HepG2 (cell line): ENCODE measurements around the gene COL4A6. TPM values are rescaled to one million over a fixed set of nuclear protein-coding genes. Genes with fewer than 3 reads are reported as not detected.

ENCODE experiments used
- ARNT ChIP-seq: fragments of 450-650 bp; IDR thresholded peaks from 2 replicates; pipeline ENCODE4 v1.6.1; 2017
- ATF6 ChIP-seq: sonication (generic); formaldehyde crosslinking; conservative IDR thresholded peaks from 2 replicates; pipeline ENCODE4 v1.4.0; 2020; ENCODE audit warnings: missing genetic modification reagents
- ESRRA ChIP-seq: sonication (generic); formaldehyde crosslinking; IDR thresholded peaks from 2 replicates; pipeline ENCODE4 v1.5.1; 2020; ENCODE audit warnings: mild to moderate bottlenecking, low read depth, missing genetic modification reagents
- HOXA9 ChIP-seq: sonication (generic); formaldehyde crosslinking; IDR thresholded peaks from 2 replicates; pipeline ENCODE4 v1.8.1; 2022; ENCODE audit warnings: missing genetic modification reagents, mild to moderate bottlenecking, moderate library complexity, borderline replicate concordance
- NFE2L1 ChIP-seq: sonication (generic); formaldehyde crosslinking; IDR thresholded peaks from 2 replicates; pipeline ENCODE4 v1.4.0; 2020; ENCODE audit warnings: missing genetic modification reagents, mild to moderate bottlenecking, borderline replicate concordance
- PATZ1 ChIP-seq: sonication (generic); formaldehyde crosslinking; IDR thresholded peaks from 2 replicates; pipeline ENCODE4 v1.4.0; 2020; ENCODE audit warnings: missing genetic modification reagents
- POGZ ChIP-seq: sonication (generic); formaldehyde crosslinking; IDR thresholded peaks from 2 replicates; pipeline ENCODE4 v1.4.0; 2020; ENCODE audit warnings: mild to moderate bottlenecking, missing genetic modification reagents
- SNRNP70 ChIP-seq: fragments of 200-400 bp; formaldehyde crosslinking; IDR thresholded peaks from 2 replicates; pipeline ENCODE4 v1.6.1; 2017; ENCODE audit warnings: mild to moderate bottlenecking, low read depth, low read length, moderate library complexity
- SOX13 ChIP-seq, 3 experiments: fragments of 450-650 bp in 1 of 3; sonication (generic) in 1 of 3; formaldehyde crosslinking in 1 of 3; IDR thresholded peaks in 2 of 3; conservative IDR thresholded peaks in 1 of 3; 2 replicates each; pipeline versions ENCODE4 v1.5.0 to v1.6.1; 2016 to 2020; ENCODE audit warnings: antibody characterized with exemption in 1 of 3, mild to moderate bottlenecking in 1 of 3, missing compliant biosample characterization in 1 of 3, missing genetic modification reagents in 1 of 3, moderate library complexity in 1 of 3
- SP4 ChIP-seq: sonication (generic); formaldehyde crosslinking; IDR thresholded peaks from 2 replicates; pipeline ENCODE4 v1.8.1; 2023; ENCODE audit warnings: mild to moderate bottlenecking, missing genetic modification reagents
- SRSF9 ChIP-seq: fragments of 200-400 bp; formaldehyde crosslinking; IDR thresholded peaks from 2 replicates; pipeline ENCODE4 v1.6.1; 2018; ENCODE audit warnings: borderline replicate concordance, mild to moderate bottlenecking, low read depth, low read length; ENCODE audit not compliant: insufficient read depth, poor library complexity, severe bottlenecking
- STAG1 ChIP-seq: sonication (generic); formaldehyde crosslinking; IDR thresholded peaks from 2 replicates; pipeline ENCODE4 v1.4.0; 2020; ENCODE audit warnings: missing genetic modification reagents
- TEF ChIP-seq: sonication (generic); formaldehyde crosslinking; IDR thresholded peaks from 2 replicates; pipeline ENCODE4 v1.5.0; 2020; ENCODE audit warnings: missing genetic modification reagents
- THAP11 ChIP-seq: IDR thresholded peaks from 2 replicates; pipeline ENCODE4 v1.6.1; 2016; ENCODE audit warnings: missing biosample characterization, missing genetic modification reagents
- ZNF468 ChIP-seq: sonication (generic); formaldehyde crosslinking; IDR thresholded peaks from 2 replicates; pipeline ENCODE4 v1.8.0; 2022; ENCODE audit warnings: mild to moderate bottlenecking, moderate library complexity, missing genetic modification reagents
- ZNF660 ChIP-seq: sonication (generic); formaldehyde crosslinking; IDR thresholded peaks from 2 replicates; pipeline ENCODE4 v1.5.1; 2020; ENCODE audit warnings: mild to moderate bottlenecking, low read depth, missing genetic modification reagents, borderline replicate concordance
- ZNF790 ChIP-seq: sonication (generic); formaldehyde crosslinking; IDR thresholded peaks from 2 replicates; pipeline ENCODE4 v1.8.0; 2022; ENCODE audit warnings: missing genetic modification reagents, mild to moderate bottlenecking, borderline replicate concordance
- polyA plus RNA-seq, 8 experiments: library from polyadenylated mRNA; depleted of rRNA in 3 of 8; stranded (reverse) in 7 of 8; unstranded in 1 of 8; fragments of >200 nt; fragmentation: Illumina TruSeq in 4 of 8; extraction: Trizol in 4 of 8; gene quantifications; 2 replicates each; pipeline versions ENCODE4 v1.2.1 to v1.2.3, GENCODE V29; 2011 to 2016; ENCODE audit warnings: low read depth in 4 of 8, missing spikeins in 1 of 8, mixed read lengths in 1 of 8; ENCODE audit not compliant: insufficient read depth in 1 of 8
- total RNA-seq, 5 experiments: library from RNA; depleted of rRNA; stranded (reverse); fragments of >200 nt; fragmentation: Illumina TruSeq; extraction: Trizol; gene quantifications; 2 replicates each; pipeline ENCODE4 v1.2.3, GENCODE V29; 2016; ENCODE audit warnings: low read depth in 1 of 5
- TF ChIP-seq, protein P1 (sequence below): sonication (generic); formaldehyde crosslinking; IDR thresholded peaks from 2 replicates; pipeline ENCODE4 v1.5.0; 2020; ENCODE audit warnings: mild to moderate bottlenecking, missing genetic modification reagents, borderline replicate concordance

Gene COL4A6
- total and polyA plus RNA-seq, 2 of the 13 experiments (the other 11 are each of a cell fraction or from before 2014, with no cell fraction given): 4.5 to 8.2 TPM

GRCh38 chrX:108307132-108308085 is 130.8 kb downstream of the COL4A6 start (continued):
- TF ChIP-seq ZNF790 (CRISPR knock-in tag): no peak
- no peak for TF ChIP-seq SP4
- no peak for TF ChIP-seq SRSF9
- TF ChIP-seq STAG1 (CRISPR knock-in tag): peak; percentile 50
- peak; percentile 33; the same call in 1 of the 2 replicates for TF ChIP-seq PATZ1 (CRISPR knock-in tag)
- TF ChIP-seq HOXA9 (CRISPR knock-in tag): no peak
- no peak for TF ChIP-seq SOX13 (IDR thresholded peaks at IDR 0.05)
- peak in 1 of 2 experiments; percentile 31; a peak in 1 of 4 replicates for TF ChIP-seq SOX13 (CRISPR knock-in tag; conservative IDR thresholded peaks at IDR 0.05 in 1 of 2, IDR thresholded peaks at IDR 0.05 in 1 of 2)
- TF ChIP-seq SNRNP70: no peak
- no peak for TF ChIP-seq TEF (CRISPR knock-in tag)
- TF ChIP-seq, protein P1, sequence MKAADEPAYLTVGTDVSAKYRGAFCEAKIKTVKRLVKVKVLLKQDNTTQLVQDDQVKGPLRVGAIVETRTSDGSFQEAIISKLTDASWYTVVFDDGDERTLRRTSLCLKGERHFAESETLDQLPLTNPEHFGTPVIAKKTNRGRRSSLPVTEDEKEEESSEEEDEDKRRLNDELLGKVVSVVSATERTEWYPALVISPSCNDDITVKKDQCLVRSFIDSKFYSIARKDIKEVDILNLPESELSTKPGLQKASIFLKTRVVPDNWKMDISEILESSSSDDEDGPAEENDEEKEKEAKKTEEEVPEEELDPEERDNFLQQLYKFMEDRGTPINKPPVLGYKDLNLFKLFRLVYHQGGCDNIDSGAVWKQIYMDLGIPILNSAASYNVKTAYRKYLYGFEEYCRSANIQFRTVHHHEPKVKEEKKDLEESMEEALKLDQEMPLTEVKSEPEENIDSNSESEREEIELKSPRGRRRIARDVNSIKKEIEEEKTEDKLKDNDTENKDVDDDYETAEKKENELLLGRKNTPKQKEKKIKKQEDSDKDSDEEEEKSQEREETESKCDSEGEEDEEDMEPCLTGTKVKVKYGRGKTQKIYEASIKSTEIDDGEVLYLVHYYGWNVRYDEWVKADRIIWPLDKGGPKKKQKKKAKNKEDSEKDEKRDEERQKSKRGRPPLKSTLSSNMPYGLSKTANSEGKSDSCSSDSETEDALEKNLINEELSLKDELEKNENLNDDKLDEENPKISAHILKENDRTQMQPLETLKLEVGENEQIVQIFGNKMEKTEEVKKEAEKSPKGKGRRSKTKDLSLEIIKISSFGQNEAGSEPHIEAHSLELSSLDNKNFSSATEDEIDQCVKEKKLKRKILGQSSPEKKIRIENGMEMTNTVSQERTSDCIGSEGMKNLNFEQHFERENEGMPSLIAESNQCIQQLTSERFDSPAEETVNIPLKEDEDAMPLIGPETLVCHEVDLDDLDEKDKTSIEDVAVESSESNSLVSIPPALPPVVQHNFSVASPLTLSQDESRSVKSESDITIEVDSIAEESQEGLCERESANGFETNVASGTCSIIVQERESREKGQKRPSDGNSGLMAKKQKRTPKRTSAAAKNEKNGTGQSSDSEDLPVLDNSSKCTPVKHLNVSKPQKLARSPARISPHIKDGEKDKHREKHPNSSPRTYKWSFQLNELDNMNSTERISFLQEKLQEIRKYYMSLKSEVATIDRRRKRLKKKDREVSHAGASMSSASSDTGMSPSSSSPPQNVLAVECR (CRISPR knock-in tag): no peak
- TF ChIP-seq NFE2L1 (CRISPR knock-in tag): no peak
- 0 out of 2 replicates have a peak, but pooled peaks have one; percentile 29 for TF ChIP-seq ESRRA (CRISPR knock-in tag)
- TF ChIP-seq POGZ (CRISPR knock-in tag): 0 out of 2 replicates have a peak, but pooled peaks have one; percentile 37
- TF ChIP-seq ATF6 (CRISPR knock-in tag): no peak
- TF ChIP-seq ARNT: no peak
- no peak for TF ChIP-seq ZNF468 (CRISPR knock-in tag)
- no peak for TF ChIP-seq ZNF660 (CRISPR knock-in tag)
- no peak for TF ChIP-seq THAP11 (CRISPR knock-in tag)
